ENCODE data around the gene MRPL21.

Gene MRPL21

DNA sequence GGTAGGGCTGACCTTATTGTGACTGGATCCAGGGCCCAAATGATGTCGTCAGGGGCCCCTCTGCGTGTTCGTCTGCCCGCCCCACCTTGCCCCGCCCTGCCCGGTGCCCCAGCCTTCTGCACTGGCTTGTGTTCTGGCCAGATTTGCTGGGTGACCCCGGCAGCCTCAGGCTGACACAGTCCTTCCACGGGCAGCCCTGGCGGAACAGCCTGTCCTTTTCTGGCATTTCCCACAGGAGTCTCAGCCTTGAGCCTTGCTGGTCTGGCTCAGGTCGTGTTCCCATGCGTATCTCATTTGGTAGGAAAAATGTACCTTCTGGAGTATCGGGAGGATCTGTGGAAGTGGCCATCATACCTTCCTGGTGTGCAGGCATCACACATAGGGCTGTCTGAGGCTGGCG lies 31.0 kb upstream of the MRPL21 start:
- DNase-seq, result no peak

GRCh38 chr11:68934321-68934645 lies 30.7 kb upstream of the MRPL21 start:
- DNase-seq, result no peak

- no peak for DNase-seq
These were observed 30.1 kb upstream of the MRPL21 start for GRCh38 chr11:68933605-68934320.

GRCh38 chr11:68932933-68933577 lies 29.4 kb upstream of the MRPL21 start:
- DNase-seq, result no peak

DNA sequence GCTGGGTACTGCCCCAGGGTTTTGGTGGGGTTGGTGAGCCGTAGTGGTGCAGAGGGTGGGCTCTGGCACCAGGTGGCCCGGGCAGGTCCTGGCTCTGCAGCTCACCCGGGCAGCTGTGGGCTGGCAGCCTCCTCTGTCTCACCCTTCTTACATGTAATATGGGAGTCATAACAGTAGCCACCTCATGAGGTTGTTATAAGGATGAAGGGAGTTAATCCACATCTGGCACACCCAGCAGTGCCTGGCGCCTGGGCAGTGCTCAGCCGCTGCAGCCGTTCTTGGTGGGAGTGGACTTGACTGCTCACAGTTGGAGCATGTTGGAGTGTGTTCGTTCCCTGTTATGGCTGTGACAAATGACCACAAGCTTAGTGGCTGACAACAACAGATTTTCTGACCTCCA lies 28.7 kb upstream of the MRPL21 start:
- no peak for DNase-seq

- DNase-seq, result no peak
These were observed 28.3 kb upstream of the MRPL21 start for GRCh38 chr11:68931911-68932310.

GRCh38 chr11:68930991-68931855 lies 27.6 kb upstream of the MRPL21 start:
- no peak for DNase-seq

GRCh38 chr11:68929706-68930570 lies 26.3 kb upstream of the MRPL21 start:
- DNase-seq, result no peak

DNA sequence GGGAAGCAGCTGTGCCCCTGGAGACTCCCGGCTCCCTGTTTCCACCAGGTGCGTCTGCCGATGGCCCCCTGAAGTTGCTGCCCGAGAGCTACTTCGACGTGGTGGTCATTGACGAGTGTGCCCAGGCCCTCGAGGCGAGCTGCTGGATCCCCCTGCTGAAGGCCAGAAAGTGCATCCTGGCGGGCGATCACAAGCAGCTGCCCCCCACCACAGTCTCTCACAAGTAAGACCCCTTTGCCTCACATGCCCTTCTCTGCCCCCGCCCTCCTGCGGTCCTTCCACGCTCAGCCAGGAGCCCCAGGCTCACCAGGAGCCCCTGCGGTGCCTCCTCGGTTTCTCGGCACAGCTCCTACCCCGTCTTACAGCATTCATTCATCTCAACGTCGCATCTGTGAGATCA lies 25.5 kb upstream of the MRPL21 start:
- no peak for DNase-seq

DNA sequence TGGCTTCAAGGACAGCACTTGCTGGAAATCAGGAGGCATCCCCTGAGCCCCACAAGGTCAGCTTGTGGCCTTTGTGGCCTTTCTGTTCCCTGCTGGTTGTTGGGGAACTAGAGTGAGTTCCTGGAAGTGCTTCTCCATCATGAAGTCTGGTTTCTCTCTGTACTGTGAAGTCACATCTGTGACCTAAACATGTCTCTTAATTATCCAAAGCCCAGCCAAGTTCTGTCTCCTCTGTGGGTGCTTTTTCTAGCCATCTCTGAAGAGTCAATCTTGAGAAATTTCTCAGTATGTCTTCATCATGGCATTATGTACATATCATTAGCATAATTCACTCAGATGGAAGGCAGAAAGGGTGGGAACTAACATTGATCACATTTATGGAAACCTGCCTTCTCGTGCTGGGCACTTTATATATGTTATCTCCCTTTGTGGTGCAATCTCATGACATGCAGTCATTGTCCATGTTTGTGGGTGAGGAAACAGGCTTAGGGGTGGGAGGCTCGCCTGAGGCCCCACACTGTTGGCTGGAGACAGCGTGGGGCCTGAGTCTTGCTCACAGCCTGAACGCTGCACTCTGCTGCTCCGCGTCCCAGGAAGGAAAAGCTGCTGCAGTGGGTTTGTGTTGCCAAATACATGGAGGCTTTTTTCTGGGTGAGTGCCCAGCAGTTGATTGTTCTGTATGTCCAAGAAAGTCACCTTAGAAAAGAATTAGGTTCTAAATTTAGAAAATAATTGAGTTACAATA lies 24.7 kb upstream of the MRPL21 start:
- no peak for DNase-seq

DNA sequence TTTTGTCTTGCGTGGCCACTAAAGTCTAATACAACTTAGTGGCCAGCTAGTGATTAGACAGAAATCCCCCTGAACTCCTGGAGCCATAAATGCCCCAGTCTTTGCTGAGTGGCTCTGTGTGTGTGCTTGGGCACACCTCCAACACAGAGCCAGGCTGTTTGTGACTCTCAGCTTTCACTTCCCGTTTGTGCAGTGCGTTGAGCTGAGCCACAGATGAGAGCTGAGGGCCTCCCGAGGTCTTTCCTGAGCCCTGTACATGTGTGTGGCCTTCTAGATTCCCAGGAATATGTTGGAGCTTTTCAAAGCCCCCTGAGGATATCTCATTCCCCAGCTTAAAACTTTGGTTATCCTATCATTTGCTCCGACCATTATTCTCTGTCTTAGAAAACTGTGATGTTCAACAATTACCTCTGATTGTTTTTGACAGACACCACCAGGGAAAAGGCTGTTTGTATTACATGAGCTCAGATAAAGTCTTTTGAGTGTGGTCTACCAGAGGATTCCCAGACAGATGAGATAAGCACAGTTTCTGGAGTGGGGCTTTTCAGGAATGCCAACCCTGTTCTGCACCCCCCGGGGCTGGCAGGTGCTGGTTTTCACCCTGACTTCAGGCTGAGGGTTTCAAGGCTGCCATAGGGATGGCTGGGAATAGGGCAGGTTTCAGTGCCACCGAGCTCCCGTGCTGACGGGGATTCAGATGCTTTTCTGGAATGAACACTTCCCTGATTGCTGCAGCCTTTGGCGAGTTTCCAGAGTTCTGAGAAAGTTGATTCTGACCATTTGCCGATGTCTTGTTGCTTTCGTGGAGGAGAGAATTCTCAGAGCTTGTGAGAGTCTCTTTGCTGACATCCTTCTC lies 23.9 kb upstream of the MRPL21 start:
- no peak for DNase-seq

GRCh38 chr11:68925611-68926010 lies 22.0 kb upstream of the MRPL21 start:
- DNase-seq, result no peak

DNA sequence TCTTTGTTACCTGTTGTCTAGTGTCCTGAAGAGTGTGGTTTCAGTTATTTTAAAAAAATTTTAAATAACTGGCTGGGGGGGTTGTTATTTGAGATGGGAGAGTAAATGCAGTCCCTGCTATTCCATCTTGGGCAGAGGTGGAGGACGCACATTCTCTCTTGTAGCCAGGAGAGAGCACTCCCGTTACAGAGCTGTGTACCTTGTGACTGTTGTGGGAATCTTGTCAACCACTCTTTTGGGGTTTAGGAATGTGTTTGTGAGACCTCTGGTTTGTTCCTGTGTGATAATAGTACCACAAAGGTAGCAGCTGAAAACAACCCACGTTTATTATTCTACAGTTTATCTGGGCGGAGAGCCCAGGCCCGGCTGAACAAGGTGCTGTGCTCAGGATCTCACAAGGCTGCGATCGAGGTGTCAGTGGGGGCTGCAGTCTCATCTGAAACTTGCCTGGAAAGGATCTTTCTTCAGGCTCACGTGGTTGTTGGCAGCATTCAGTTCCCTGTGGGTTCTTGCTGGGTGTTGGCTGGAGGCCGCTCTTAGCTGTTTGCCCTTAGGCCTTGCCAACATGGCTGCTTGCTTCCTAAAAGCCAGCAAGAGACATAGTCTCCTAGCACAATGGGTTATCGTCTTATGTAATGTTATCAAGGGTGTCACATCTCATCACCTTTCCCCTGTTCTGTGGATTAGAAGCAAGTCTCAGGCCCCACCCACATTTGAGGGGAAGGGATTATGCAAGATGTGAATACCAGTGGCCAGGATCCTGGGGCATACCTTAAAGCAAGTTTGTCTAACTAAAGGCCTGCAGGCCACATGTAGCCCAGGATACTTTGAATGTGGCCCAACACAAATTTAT lies 20.7 kb upstream of the MRPL21 start:
- no peak for DNase-seq

- no peak for DNase-seq
These were observed 20.0 kb upstream of the MRPL21 start for GRCh38 chr11:68923614-68924013.

DNA sequence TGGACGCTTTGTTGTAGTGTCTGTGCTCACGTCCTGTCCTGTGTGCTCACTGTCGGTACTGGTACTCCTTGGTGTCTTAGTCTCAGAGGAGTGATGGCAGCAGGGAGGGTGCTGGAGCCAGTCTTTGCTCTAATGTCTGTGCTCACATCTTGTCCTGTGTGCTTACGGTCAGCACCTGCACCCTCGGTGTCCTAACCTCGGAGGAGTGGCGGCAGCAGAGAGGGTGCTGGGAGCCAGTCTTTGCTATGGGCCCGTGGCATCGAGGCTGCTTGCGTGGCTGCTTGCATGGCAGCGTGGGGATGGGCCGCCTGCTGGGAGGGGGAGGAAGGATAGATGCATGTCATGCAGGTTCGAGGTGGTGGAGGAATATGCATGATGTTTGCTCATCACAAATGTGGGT lies 12.8 kb upstream of the MRPL21 start:
- DNase-seq, result no peak

DNA sequence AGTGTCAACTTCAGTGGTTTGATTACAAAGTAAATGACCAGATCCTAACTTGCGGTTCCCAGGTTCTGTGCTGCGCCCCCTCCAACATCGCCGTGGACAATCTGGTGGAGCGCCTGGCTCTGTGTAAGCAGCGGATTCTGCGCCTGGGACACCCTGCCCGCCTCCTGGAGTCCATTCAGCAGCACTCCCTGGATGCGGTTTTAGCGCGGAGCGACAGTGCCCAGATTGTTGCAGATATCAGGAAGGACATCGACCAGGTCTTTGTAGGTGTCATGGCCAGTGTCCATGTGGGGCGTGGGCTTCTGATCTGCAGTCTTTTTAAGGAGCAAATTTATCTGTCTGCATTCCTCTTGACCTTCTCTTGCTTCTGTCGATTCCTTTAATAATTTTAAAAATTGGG lies 11.1 kb upstream of the MRPL21 start:
- no peak for DNase-seq

- no peak for DNase-seq
These were observed 9.6 kb upstream of the MRPL21 start for GRCh38 chr11:68913188-68913587.

DNA sequence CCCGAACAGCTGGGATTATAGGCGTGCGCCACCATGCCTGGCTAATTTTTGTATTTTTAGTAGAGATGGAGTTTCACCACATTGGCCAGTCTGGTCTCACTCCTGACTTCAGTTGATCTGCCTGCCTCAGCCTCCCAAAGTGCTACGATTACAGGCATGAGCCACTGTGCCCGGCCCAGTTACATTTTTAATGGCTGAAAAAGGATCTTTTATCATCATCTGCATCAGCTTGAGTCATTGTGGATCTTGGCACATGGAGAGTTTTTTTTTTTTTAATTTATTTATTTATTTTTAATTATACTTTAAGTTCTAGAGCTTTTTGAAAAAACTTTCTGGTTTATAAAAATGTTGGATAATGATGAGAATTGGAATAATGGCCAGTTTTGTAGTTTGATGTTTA lies 8.6 kb upstream of the MRPL21 start:
- no peak for DNase-seq

DNA sequence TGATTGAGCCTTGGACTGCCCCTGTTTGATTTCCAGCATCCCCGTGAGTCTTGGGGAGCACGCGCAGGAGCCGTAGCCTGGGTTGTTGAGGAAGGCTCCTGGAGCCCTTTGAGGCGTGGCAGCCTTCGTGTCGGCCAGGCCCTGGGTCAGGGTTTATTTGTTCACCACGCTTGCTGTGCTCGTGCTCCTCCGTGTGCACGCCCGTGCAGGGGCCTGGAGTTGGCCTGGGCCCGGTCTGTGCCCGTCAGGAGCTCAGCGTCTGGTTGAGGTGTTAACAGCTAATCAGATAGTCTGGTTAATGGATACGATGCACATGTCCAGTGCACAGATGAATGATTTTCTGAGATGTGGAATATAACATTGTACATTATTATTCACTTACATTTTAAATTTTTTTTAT lies 8.1 kb upstream of the MRPL21 start:
- no peak for DNase-seq

- DNase-seq, result no peak
These were observed 7.3 kb upstream of the MRPL21 start for GRCh38 chr11:68910965-68911364.
